Hepatocyte (in vitro differentiated cells): ENCODE results near the gene CSF3. TPM values are rescaled to one million over a fixed set of nuclear protein-coding genes. Genes with fewer than 3 reads are reported as not detected.

Experiments
- DNase-seq: peaks from one replicate; pipeline ENCODE4 v3.0.0-alpha.2; 2016; ENCODE audit warnings: low spot score
- H2AFZ ChIP-seq: fragments of 200-600 bp; sonication (generic); 2 replicates; pipeline ENCODE4 v1.6.0; 2016; ENCODE audit warnings: antibody characterized with exemption, mild to moderate bottlenecking
- H3K27ac ChIP-seq: fragments of 200-600 bp; sonication (generic); 2 replicates; pipeline ENCODE4 v1.5.1; 2016; ENCODE audit warnings: mild to moderate bottlenecking
- H3K27me3 ChIP-seq: fragments of 200-600 bp; sonication (generic); 2 replicates; pipeline ENCODE4 v1.6.1; 2016
- H3K36me3 ChIP-seq: fragments of 200-600 bp; sonication (generic); replicated peaks from 2 replicates; pipeline ENCODE4 v1.5.1; 2016; ENCODE audit warnings: low read depth; ENCODE audit not compliant: insufficient read depth
- H3K4me1 ChIP-seq: fragments of 200-600 bp; sonication (generic); 2 replicates; pipeline ENCODE4 v1.5.1; 2016; ENCODE audit warnings: mild to moderate bottlenecking, moderate library complexity; ENCODE audit not compliant: insufficient read depth
- H3K4me2 ChIP-seq: fragments of 200-600 bp; sonication (generic); 2 replicates; pipeline ENCODE4 v1.6.0; 2016
- H3K4me3 ChIP-seq: fragments of 200-600 bp; sonication (generic); 2 replicates; pipeline ENCODE4 v1.5.1; 2016; ENCODE audit warnings: mild to moderate bottlenecking
- H3K79me2 ChIP-seq: fragments of 200-600 bp; sonication (generic); 2 replicates; pipeline ENCODE4 v1.6.0; 2017; ENCODE audit warnings: mild to moderate bottlenecking
- H3K9me2 ChIP-seq: fragments of 200-600 bp; sonication (generic); replicated peaks from 2 replicates; pipeline ENCODE4 v1.6.0; 2017; ENCODE audit warnings: mild to moderate bottlenecking; ENCODE audit not compliant: insufficient read depth
- H3K9me3 ChIP-seq: fragments of 200-600 bp; sonication (generic); 2 replicates; pipeline ENCODE4 v1.5.1; 2016; ENCODE audit warnings: low read depth, mild to moderate bottlenecking
- H4K20me1 ChIP-seq: fragments of 200-600 bp; sonication (generic); 2 replicates; pipeline ENCODE4 v1.6.0; 2016; ENCODE audit warnings: mild to moderate bottlenecking; ENCODE audit not compliant: insufficient read depth, poor library complexity, severe bottlenecking
- CTCF ChIP-seq: fragments of 200-600 bp; sonication (generic); IDR thresholded peaks from 2 replicates; pipeline ENCODE4 v1.5.1; 2016; ENCODE audit warnings: antibody characterized with exemption, mild to moderate bottlenecking; ENCODE audit not compliant: poor library complexity
- EZH2 ChIP-seq: fragments of 200-600 bp; sonication (generic); IDR thresholded peaks from 2 replicates; pipeline ENCODE4 v1.6.1; 2016; ENCODE audit warnings: antibody characterized with exemption, mild to moderate bottlenecking, borderline replicate concordance
- EZH2phosphoT487 ChIP-seq: fragments of 200-600 bp; sonication (generic); IDR thresholded peaks from one replicate; pipeline ENCODE4 v1.6.1; 2018; ENCODE audit warnings: antibody characterized with exemption, mild to moderate bottlenecking, low read depth, moderate library complexity; ENCODE audit not compliant: unreplicated experiment, severe bottlenecking
- WGBS: methylation state at CpG from one replicate; pipeline ENCODE4 v1.1.6; 2016; ENCODE audit warnings: low lambda C conversion rate; ENCODE audit errors: missing lambda C conversion rate; 5-methylcytosine and 5-hydroxymethylcytosine counted together
- polyA plus RNA-seq: library from polyadenylated mRNA; unstranded; fragments of >200 nt; fragmentation: Nextera tagmentation; extraction: Ambion mirVana; gene quantifications from 2 replicates; pipeline ENCODE4 v1.2.1, GENCODE V29; 2016
- total RNA-seq: library from RNA; depleted of rRNA; stranded (reverse); fragments of >200 nt; gene quantifications from 2 replicates; pipeline ENCODE4 v1.2.3, GENCODE V29; 2014

The CSF3 gene
- total and polyA plus RNA-seq, 2 experiments from 2014 or later: 0.36 TPM; not detected in 1

- Histone ChIP-seq H3K9me2 (no peaks in the 10 kb centered on the region), H3K27ac (peak overlapping the region; percentile 69), H3K36me3 (no peaks in the 10 kb centered on the region), H4K20me1 (peaks cover 16% of the 10 kb centered on the region), H3K79me2 (peaks cover 29% of the 10 kb centered on the region), H3K4me1 (peaks cover 12% of the 10 kb centered on the region), H3K4me3 (no peak overlapping the region), H3K4me2 (peak overlapping the region; percentile 78), H2AFZ (no peak overlapping the region), H3K27me3 (no peaks in the 10 kb centered on the region), H3K9me3 (no peaks in the 10 kb centered on the region)
- WGBS: 71% methylated on average over 5 of the region's 5 CpGs
- DNase-seq: peak; percentile 63
- TF ChIP-seq EZH2 (no peak), EZH2phosphoT487 (no peak), CTCF (no peak)
Observed at GRCh38 chr17:39979016-39979670, 36.1 kb upstream of the CSF3 start.

GRCh38 chr17:39979893-39980350, 35.3 kb upstream of the CSF3 start:
- Histone ChIP-seq H3K9me3 (no peaks in the 10 kb centered on the region), H3K4me3 (peak overlapping the region; percentile 13), H3K79me2 (peaks cover 29% of the 10 kb centered on the region), H3K36me3 (no peaks in the 10 kb centered on the region), H4K20me1 (peaks cover 16% of the 10 kb centered on the region), H3K4me2 (peak overlapping the region; percentile 78), H3K4me1 (peaks cover 12% of the 10 kb centered on the region), H3K27ac (peak overlapping the region; percentile 69), H2AFZ (peak overlapping the region; percentile 61), H3K27me3 (no peaks in the 10 kb centered on the region), H3K9me2 (no peaks in the 10 kb centered on the region)
- TF ChIP-seq EZH2phosphoT487 (no peak), CTCF (peak; percentile 20)
- peak; percentile 60 for DNase-seq
- 0% methylated on average over 10 of the region's 10 CpGs for WGBS

GRCh38 chr17:39980351-39981206, 34.7 kb upstream of the CSF3 start, which contains the start of gene PSMD3:
Gene PSMD3 (plus strand): TSS chr17:39980807. CDS start chr17:39980971, 164 bp downstream.
- peak; percentile 99 for DNase-seq
- H2AFZ ChIP-seq: peak within 1 kb of the TSS; percentile 61
- peak within 1 kb of the TSS; percentile 91 for H3K27ac ChIP-seq
- no peaks in the 10 kb centered on the region for H3K27me3 ChIP-seq
- peaks cover 16% of the 10 kb centered on the region for H4K20me1 ChIP-seq
- no peaks in the 10 kb centered on the region for H3K36me3 ChIP-seq
- no peaks in the 10 kb centered on the region for H3K9me2 ChIP-seq
- WGBS: under 1% methylated on average over 83 of the region's 84 CpGs
- peak; percentile 84 for TF ChIP-seq CTCF
- no peak for TF ChIP-seq EZH2phosphoT487
- TF ChIP-seq EZH2: no peak
- H3K4me1 ChIP-seq: peaks cover 12% of the 10 kb centered on the region
- no peaks in the 10 kb centered on the region for H3K9me3 ChIP-seq
- peak within 1 kb of the TSS; percentile 50 for H3K4me3 ChIP-seq
- peak within 1 kb of the TSS; percentile 95 for H3K4me2 ChIP-seq
- H3K79me2 ChIP-seq: peaks cover 29% of the 10 kb centered on the region
